Left ventricle myocardium superior (tissue), 1 donor: Measurements from ENCODE around the gene RNASE12. TPM values are rescaled to one million over a fixed set of nuclear protein-coding genes. Genes with fewer than 3 reads are reported as not detected.
"Not testable (repeated sequence)": the region's sequence is repeated elsewhere in the genome, so short reads cannot be mapped to it uniquely, and the experiment has no call there.

Experiments
- ATAC-seq: fragments of 200-7000 bp; cut with Tn5 transposase; one replicate; pipeline ENCODE4 v1.9.1; 2020; ENCODE audit warnings: mild to moderate bottlenecking, moderate library complexity
- DNase-seq: peaks from one replicate; pipeline ENCODE4 v3.0.0-alpha.2; 2020
- intact Hi-C: fragments of 100-400 bp; cut with micrococcal nuclease; formaldehyde crosslinking; loops from one replicate; pipeline ENCODE4 v1.11.0; 2022
- long read RNA-seq: library from polyadenylated mRNA; unstranded; transcript quantifications from one replicate; pipeline ENCODE4 v2.0.0, GENCODE V29; 2021
- total RNA-seq: library from RNA; stranded (reverse); fragmentation: NEBNext Ultra II Directional; extraction: Animal tissue kit (Norgen Biotek cat#: 25700); gene quantifications from one replicate; pipeline ENCODE4 v1.2.1, GENCODE V29; 2021
- donor health status: DM: no; HTN: yes; CAD: no; lungs with severe emphysema.

RNASE12 gene
- total RNA-seq: not detected
- long read RNA-seq: 0 reads

- DNase-seq: no peak
- intact Hi-C loops: no loop called here
- no peak for ATAC-seq
Measured at GRCh38 chr14:20591235-20591634, at the start of gene RNASE12. Gene RNASE12, minus strand, starts transcription at chr14:20591376. Its CDS starts 653 bp downstream, at chr14:20590723.

GRCh38 chr14:20632831-20633691 is 41.9 kb upstream of the RNASE12 start:
- ATAC-seq: peak; percentile 75
- intact Hi-C loops: no loop called here
- DNase-seq: no peak

GRCh38 chr14:20632448-20632830 is 41.3 kb upstream of the RNASE12 start:
- no peak for ATAC-seq
- intact Hi-C loops: no loop called here

GRCh38 chr14:20631880-20632389 is 40.8 kb upstream of the RNASE12 start:
- ATAC-seq: peak; percentile 91
- peak; percentile 86 for DNase-seq
- intact Hi-C loops: no loop called here

More at GRCh38 chr14:20632448-20632830, 41.3 kb upstream of the RNASE12 start:
- no peak for DNase-seq

- intact Hi-C loops: no loop called here
- no peak for DNase-seq
- ATAC-seq: peak; percentile 59
Measured at GRCh38 chr14:20631023-20631879, 40.1 kb upstream of the RNASE12 start.

- no peak for ATAC-seq
- no peak for DNase-seq
- intact Hi-C loops: no loop called here
Measured at GRCh38 chr14:20630340-20631022, 39.3 kb upstream of the RNASE12 start.

- intact Hi-C loops: no loop called here
- DNase-seq (no peak), ATAC-seq (no peak)
Measured at GRCh38 chr14:20628063-20628854, 37.1 kb upstream of the RNASE12 start.

- intact Hi-C loops: no loop called here
- no peak for DNase-seq
- no peak for ATAC-seq
Measured at GRCh38 chr14:20627346-20628027, 36.3 kb upstream of the RNASE12 start.

GRCh38 chr14:20626274-20626673 is 35.1 kb upstream of the RNASE12 start:
- no peak for ATAC-seq
- intact Hi-C loops: no loop called here

GRCh38 chr14:20624495-20625070 is 33.4 kb upstream of the RNASE12 start:
- DNase-seq (peak; percentile 60), ATAC-seq (peak; percentile 63)
- intact Hi-C loops: no loop called here

More at GRCh38 chr14:20626274-20626673, 35.1 kb upstream of the RNASE12 start:
- no peak for DNase-seq

- ATAC-seq (no peak), DNase-seq (no peak)
- intact Hi-C loops: no loop called here
Measured at GRCh38 chr14:20623798-20624197, 32.6 kb upstream of the RNASE12 start.

GRCh38 chr14:20622816-20623291 is 31.7 kb upstream of the RNASE12 start:
- DNase-seq: no peak
- intact Hi-C loops: no loop called here
- no peak for ATAC-seq

GRCh38 chr14:20620798-20621478 is 29.8 kb upstream of the RNASE12 start:
- DNase-seq (no peak), ATAC-seq (no peak)
- intact Hi-C loops: no loop called here

- intact Hi-C loops, ATAC-seq, DNase-seq: not testable (repeated sequence)
Measured at GRCh38 chr14:20619688-20620087, 28.5 kb upstream of the RNASE12 start.

- no peak for DNase-seq
- intact Hi-C loops: no loop called here
- no peak for ATAC-seq
Measured at GRCh38 chr14:20618271-20618749, 27.1 kb upstream of the RNASE12 start.

GRCh38 chr14:20617138-20618003 is 26.2 kb upstream of the RNASE12 start:
- intact Hi-C loops: no loop called here
- ATAC-seq (no peak), DNase-seq (no peak)
